Dedifferentiated amniotic fluid mesenchymal stem cell (primary cell): ENCODE results near the gene TOX3.

Experiments
- DNase-seq: peaks from one replicate; pipeline ENCODE4 v3.0.0-alpha.2; 2016; ENCODE audit errors: extremely low spot score

Gene TOX3

DNA sequence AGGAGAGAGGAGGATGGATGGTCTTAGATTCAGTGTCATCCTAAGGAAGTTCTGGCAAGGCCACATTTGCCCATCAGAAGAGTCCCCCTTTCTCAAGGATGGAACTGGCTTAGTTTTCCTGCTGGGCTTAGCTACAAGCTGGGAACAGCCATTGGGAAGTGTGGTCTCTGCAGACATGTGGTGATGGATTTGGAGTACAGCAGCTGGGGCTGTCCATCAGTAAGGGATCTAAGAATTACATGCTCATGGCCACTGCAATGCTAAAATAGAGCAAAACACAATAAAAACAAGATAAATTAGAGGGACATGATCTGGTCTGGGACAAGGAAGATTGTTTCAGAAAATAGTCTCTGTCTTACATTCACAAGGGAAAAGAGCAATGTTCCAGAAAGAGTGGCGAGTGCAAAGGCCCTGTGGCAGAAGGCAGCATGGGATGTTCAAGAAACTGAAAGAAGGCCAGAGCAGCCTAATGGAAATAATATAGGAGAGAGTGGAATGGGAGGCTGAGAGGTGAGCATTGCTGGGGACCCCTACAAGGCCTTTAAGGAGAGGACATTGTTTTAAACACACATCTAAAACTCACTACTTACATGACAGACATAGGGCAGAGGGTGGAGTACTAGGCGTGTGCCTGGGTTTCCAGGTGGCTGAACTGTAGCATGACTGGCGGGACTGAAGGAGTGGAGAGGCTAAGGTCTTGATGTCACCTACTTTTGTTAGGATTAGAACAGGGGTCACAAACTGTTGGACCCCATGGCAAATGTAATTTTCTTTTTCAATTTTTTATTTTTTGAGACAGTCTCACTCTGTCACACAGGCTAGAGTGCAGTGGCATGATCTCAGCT is 17.0 kb upstream of the TOX3 start:
- DNase-seq: no peak

DNA sequence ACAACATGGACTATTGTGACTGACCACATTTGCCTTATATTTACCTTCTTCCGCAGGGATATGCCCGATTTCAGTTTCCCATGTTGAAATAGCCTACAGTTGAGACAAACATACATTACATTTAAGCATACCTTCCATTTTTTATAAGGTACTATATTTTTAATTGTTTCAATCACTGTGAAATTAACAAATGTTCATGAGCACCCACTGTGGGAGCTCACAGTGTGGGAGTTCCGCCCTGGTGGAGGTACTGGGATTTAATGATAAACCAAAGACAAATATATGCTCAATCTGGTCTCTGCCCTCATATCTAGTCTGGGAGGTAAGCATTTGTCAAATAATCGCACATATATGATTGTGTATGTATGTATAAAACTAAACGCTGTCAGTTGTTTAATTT is 15.8 kb upstream of the TOX3 start:
- DNase-seq: no peak

DNA sequence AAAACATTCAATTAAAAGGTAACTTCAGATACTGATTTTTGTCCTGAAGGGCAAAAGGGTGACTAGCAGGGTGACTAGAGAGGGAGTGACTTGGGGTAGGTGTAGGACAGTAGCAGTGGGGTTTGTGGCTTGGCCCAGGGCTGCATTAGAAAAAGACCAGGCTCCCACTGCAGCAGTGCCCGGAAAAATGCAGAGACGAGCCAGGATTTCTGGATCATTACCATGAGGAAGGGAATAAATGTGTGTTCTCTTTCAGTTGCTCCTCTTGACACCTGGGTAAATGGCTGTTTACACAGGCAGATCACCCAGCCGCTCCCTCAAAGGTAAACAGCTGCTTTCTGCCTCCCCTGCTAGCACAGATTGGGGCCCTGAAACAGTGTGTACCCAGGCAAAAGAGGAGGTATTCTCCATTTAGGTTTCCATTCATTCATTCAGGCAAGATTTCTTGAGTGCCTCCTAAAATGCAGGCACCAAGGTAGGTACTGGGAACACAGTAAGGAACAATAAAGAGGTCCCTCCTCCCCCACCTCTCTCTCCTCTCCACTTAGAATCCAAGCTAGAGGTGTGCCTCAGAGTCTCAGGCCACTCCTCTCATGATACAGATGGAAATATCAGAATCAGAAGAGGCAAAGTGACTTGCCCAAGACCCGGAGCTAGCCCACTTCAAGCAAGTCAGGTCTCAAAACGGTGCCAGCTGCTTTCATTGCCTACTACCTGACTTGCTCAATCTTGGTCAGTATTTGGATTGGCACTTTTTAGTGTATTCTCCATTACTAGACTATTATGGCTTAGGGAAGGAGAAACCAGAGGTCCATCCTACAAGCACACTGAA is 15.2 kb upstream of the TOX3 start:
- no peak for DNase-seq

DNA sequence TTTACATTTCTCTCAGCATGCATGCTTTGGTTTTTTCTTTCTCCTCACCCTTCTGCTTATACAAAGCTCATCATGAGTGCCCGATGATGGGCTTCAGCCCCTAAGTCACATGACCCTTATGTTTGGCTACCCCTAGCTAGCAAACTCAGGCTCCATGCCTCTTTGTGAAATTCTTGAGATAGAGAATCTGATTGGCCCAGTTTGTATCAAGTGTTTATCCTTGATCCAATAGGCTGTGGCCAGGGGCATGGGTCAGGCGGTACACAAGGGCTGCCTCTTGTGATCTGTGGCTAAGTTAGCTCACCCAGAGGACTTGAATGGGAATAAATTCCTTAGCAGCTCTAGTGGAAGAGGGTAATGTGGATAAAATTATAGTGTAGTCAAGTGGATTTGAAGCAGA is 11.5 kb upstream of the TOX3 start:
- no peak for DNase-seq

DNA sequence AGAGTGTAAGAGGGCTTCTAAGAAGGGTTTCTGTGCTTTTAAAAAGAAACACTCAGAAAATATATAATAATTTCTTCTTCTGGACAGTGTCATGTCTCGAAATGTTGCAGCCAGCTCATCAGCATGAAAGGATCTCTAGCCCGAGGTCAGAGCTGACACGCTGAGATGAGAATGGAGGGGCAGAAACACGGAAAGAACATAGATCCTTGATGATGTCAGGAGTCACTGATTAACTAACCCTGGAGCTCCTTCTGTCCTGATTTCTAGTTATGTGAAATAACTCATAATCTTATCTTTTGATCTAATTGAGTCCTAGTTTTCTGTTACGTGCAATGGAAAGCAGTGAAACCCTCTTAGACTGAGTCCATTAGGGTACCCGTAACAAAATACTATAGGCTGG is 10.3 kb upstream of the TOX3 start:
- no peak for DNase-seq

DNA sequence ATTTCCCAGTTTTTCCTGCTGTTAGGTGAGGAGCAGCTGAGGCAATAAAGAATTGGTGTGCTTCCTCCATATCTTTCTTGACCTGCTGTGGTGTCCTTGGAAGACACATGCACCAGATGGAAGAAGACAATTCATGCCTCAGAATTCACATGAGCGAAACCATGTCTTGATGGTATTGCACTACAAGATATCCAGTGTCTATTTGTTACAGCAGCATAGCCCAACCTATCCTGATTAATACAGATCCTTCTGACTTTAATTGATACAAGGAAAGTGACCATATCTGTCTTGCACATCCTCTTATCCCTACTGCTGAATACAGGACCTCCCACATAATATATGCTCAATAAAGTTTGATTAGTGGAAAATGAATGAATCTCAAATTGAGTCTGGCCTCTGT is 9.1 kb upstream of the TOX3 start:
- no peak for DNase-seq

DNA sequence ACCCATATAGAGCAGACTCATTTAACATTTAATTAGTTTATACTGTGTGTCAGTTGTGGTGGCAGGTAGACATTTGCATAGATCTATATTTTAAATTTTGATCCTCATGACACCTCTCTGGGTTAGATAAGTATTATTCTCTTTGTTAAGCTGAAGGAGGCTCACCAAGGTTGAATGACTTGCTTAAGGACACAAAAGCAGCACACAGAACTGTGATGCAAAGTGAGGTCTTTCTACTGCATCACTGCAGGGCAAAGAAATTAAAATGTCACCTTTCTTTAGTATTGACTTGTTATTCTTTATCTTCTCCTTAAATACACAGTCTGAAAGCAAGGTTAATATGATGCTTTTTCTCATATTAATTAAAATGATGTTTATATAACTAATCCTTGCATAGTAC is 8.6 kb upstream of the TOX3 start:
- no peak for DNase-seq

DNA sequence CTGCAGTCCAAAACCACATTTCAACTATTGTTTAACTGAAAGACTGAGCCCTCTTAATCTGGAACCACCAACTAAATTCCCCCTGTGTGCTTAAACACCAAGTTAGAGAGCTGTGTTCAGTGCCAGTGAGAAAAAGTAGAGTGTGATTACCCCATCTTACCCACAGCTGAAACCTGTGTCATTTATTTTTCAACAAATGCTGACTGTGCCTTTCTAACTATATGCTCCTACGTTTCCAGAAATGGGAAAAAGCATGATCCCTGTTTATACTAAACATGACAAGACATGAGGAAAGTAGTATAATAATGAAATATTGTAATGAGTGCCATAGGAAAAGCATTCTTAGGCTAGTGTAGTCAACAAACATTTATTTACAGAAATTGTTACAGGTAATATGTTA is 7.4 kb upstream of the TOX3 start:
- no peak for DNase-seq

DNA sequence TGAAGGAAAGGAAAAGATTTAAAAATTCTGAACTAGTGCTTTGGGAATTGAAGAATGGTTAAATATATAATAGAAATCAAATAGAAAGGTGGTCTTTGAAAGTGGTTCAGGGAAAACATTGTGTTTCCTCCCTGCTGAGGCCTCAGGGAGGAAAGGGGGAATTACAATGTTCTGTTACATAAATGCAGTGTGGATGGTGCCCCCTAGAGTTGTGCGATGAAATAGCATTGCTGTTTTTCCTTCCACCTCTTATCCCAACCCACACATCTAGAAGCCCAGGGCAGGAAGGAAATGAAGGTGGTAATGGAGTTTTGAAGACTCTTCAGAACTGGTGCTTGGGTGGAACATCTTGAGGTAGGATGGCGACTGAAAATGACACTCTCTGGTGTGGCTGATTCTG is 6.4 kb upstream of the TOX3 start:
- no peak for DNase-seq

DNA sequence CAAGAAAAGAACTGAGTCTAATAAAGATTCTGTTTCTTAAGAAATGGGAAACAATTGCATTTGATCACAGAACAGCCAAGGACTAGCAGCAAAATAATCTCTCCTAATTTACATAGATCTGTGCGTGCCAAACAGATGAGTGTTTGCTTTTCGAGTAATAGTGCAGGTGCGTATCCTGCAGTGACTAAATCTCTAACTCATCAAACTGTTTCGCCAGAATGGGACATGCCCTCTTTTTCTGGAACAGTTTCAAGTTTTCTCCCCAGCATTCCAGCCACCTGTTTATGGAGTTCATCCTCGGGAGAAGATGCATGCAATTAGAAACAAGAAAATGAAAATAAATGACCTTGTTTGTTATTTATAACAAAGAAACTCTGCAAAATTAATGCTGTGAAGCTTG is 5.7 kb upstream of the TOX3 start:
- DNase-seq: no peak

DNA sequence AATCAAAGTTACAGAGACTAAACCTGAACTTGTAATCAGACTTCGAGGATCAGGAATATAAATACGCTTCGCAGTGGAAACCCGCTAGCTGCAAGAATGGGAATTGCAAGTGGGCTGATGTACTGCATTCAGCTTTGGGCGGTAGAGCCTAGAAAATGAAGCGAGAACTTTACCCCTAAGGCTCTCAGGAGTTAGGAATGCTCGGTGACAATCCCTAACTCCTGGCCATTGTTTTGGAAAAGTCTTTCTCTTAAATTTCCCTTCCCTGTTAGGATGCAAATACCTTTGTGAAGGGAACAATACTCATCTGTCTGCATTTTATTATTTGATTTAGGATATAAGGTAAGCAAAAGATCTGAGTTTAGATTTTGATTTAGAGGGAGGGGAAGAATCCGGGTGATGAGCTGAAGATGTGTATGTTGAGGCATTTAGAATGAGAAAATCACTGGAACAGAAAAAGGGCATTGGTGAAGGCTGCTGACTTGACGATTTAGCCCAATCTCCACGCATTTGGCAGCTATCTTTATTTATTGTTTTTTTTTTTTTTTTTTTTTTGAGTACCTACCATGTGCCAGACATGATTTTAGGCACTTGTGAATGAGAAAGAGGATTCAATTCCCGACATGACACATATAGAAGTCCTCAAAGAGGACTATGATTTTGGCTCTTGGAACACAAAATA is 2.2 kb upstream of the TOX3 start:
- DNase-seq: no peak

DNA sequence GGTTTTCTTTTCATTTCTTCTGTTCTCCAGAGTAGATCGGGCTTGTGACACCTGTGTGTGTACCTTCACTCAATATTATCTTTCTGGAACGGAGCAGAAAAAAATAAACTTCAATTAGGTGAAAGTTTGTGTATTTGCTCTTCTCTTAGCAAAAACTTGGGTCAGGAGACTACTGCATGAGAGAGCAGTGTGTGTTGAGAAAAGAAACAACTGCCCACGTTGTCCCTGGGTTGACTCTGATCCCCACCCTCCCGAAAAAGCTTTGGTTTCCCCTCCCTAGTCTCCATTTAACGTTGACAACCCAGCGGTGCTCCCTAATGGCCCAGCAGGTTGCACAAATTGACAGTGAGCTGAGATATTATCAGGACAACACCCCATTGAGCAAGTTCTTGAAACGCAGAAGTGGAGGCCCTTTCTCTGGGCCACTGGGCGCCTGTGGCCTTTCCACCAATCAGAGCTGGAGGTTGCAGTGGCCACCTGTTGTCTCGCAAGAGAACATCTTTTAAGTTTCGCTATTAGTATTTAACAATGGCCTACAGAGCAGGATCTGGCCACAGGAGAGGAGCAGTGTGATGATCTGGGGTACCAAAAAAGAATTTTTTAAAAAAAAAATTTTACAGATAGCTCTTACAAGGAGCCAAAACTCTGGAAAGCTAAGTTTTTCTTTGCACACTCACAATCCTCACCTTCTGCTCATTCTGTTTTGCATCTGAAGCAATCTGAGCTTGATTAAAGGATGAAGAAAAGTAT is 1.5 kb upstream of the TOX3 start:
- DNase-seq: no peak

DNA sequence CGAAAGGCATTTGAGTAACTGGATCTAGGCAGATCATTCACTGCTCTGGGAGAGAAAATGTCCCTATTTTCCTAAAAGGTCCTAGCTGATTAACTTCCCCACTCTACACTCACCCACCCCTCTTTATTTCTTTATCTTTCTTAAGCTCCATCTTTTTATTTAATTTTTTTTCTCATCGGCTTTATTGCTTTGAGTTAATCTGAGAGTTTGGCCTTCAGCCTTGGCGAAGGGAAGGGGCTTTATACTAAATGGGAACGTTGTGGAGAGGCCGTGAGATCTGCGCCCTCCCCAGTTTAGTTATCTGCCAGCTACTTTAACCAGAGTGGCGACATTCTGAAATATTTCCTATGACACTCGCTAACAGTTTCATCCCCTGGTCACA is 882 bp upstream of the TOX3 start:
- no peak for DNase-seq

DNA sequence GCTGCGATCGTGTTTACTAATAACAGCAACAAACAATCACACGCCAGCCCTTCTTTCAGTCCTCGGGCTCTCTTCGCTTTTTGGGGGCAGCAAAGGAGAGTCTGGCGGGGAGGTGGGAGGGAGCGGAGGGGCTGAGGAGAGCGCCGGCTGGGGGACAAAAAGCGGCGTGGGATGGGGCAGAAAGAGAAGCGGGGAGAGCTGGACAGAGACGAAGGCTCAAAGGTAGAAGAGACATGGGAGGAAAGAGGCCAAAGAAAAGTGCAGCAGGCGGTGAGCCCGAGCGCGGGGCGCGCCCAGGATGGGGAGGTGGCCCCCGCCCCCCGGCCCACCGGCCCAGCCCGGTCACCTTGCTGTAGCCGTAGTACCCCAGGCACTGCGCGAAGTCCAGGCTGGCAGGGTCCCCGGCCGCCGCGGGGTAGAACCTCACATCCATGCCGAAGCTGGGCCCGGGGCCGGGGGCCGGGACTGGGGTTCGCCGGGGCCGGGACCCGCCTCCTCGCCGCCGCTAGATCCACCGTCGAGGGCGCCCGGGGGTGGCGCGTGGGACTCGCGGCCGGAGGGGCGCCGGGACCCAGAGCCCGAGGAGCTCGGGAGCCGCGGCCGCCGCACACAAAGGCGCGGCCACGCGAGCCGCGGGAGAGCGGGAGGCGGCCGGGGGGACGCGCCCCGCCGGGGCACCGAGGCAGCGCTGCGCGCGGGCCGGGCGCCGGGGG is 496 bp downstream of the TOX3 start:
- no peak for DNase-seq

DNA sequence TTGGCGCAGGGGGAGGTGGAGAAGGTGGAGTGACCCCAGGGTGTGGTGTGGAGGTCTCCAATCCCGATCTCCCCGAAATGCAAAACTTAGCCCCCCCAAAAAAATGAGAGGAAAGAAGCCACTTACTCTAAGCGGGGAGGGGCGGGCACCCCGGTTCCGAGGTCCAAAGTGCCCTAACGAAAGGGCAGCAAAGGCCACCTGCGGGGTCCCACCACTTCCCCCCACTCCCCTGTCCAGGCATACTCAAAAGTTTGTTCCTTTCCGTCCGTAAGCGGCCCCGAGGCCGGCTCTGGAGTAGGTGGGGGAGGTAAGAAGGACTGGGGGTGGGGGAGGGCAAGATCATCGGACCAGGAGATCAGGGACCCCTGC is 1.1 kb downstream of the TOX3 start:
- no peak for DNase-seq

DNA sequence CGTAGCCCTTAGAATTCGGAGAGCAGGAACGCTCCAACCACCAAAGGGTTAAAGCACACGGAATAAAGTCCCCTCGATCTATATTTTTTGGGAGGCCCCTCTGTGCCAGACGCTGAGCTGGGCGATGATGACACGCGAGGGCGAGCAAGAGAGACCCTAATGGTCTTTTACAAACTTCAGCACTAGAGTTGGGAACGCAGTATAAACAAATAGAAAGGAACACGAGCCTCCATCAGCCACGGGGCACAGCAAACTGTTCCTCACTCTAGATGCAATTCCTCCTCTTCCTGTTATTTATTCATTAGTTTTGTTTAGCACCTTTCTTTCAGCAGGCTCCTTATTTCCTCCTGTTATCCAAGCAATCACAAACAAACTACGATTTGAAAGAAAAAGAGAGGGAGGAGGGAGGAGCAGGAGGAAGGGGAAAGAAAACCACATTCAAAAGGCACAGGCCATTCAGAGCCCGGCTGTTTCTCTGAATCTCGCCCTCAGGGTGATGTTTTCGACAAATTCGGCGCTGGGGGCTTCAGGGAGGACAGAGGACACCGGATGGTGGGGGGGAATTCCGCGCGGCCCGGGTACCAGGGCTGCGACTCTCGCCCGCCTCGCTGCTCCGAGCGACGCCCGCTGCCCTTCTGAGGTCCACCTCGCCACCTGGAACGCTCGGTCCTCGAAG is 1.6 kb downstream of the TOX3 start:
- no peak for DNase-seq

DNA sequence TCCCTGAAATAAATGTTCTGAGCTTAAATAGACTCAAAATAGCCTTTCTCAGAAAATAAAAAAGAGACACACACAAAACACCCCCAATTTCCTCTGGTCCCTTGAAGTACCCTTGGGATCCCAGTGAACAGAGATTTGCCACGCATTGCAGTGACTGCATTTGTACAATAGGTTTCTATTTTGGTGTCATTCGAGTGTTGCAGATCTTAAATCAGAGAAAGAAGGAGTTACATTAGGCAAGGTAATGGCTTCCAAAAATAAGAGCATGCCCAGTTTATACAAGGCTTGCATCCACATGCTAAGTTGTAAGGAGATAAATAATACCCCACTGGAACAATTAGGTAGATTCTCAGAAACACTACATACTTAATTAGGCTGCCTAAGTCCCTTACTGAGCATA is 2.2 kb downstream of the TOX3 start:
- no peak for DNase-seq

DNA sequence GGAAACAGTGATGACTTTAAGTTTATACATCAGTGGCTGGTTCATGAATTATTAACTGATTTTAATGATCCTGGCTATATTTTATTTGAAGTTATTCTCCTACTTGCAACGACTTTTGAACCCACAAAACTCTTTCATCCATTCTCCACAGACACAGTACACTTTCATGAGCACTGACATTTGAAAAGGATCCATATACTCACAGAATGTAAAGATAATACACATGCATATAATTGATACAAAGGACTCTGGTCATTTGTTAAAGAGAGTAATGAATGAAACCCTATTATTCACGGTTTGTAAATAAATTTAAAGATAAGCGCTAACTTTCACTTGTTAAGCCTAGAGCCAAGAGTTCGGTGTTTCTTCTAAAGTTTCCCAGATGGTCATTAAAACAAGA is 3.3 kb downstream of the TOX3 start:
- DNase-seq: no peak

DNA sequence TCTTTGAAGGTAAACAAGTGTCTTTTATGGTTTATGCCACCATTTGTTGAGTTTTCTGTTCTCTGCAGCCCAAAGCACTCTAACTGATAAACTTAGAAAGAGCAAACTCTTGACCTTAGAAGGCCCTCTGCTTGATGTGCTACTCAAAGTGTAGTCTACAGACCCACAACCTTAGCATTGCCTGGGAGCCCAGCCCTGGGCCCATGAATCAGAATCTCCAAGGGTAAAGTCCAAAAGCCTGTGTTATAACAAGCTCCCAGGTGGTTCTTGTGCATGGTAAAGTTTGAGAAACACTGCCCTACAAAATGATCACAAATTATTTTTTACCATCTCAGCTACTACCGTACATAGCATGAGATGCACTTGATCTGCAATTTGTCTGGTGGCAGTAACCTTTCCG is 6.0 kb downstream of the TOX3 start:
- DNase-seq: no peak

DNA sequence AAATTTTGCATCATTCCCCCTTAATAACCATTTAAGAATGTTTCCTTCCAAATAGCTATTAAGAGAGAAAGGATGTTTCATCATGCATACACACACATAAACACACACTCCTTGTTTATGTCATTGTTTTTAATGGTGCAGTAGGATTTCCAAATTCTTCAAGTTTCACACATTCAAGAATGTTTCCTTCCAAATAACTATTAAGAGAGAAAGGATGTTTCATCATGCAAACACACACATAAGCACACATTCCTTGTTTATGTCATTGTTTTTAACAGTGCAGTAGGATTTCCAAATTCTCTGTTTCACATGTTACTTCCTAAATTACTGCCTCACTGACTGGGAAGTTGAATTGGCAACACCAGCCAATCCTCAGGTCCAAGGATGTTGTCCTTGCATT is 7.8 kb downstream of the TOX3 start:
- DNase-seq: no peak

DNA sequence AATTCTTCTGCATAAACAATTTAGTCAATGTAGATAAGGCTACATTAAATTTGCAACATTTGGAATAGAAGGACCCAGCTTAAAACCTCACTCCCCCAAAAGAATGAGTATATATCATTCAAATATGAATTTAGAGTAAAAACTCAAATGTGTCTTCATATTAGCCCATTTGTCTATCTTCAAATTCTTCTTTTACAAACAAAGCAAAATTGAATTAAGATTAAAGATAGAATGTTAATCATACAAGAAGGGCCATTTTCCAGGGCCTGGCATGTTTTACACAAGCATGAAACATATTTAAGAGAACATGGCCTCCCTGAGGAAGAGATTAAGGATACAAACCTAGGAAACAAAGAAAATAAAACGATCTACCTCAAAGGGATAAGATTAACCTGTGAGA is 8.4 kb downstream of the TOX3 start:
- no peak for DNase-seq
